ENCODE results near the gene FUT8.
"Not testable (repeated sequence)": the region's sequence is repeated elsewhere in the genome, so short reads cannot be mapped to it uniquely, and the experiment has no call there.

FUT8 gene

DNA sequence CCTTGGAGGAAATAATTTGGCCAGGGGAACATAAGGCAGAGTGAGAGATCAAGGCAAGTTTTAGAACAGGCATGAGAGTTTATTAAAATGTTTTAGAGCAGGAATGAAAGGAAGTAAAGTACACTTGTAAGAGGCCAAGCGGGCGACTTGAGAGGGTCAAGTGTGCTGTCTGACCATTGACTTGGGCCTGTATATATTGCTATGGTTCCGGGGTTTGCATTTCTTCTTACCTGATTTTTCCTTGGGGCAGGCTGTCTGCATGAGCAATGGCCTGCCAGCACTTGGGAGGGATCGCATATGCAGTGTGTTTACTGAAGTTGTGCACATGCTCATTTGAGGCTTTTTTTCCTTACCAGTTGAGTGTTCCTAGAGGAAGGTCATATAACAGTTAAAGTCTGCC lies 214.8 kb downstream of the FUT8 start:
- Histone ChIP-seq H3K27me3 (ENCODE audit: insufficient read depth, low read length, poor library complexity) (no peaks in the 10 kb centered on the region), H3K9ac (ENCODE audit: low read depth, low read length) (no peak overlapping the region), H3K79me2 (ENCODE audit: insufficient read depth, low read length) (peaks cover 4% of the 10 kb centered on the region), H3K9me3 (ENCODE audit: insufficient read depth, low read length, severe bottlenecking) (no peaks in the 10 kb centered on the region), H2AFZ (ENCODE audit: low read depth, low read length) (no peak overlapping the region), H4K20me1 (ENCODE audit: insufficient read depth, low read length) (no peaks in the 10 kb centered on the region), H3K4me3 (ENCODE audit: low read depth in 1 of 2, low read length in 2 of 2) (no peak overlapping the region), H3K27ac (ENCODE audit: low read length) (no peak overlapping the region), H3K36me3 (ENCODE audit: insufficient read depth, low read length) (peaks cover 53% of the 10 kb centered on the region), H3K4me2 (ENCODE audit: insufficient read depth, low read length) (no peak overlapping the region), H3K4me1 (ENCODE audit: insufficient read depth, low read length) (no peaks in the 10 kb centered on the region)
- no peak for DNase-seq
- TF ChIP-seq, protein P1, sequence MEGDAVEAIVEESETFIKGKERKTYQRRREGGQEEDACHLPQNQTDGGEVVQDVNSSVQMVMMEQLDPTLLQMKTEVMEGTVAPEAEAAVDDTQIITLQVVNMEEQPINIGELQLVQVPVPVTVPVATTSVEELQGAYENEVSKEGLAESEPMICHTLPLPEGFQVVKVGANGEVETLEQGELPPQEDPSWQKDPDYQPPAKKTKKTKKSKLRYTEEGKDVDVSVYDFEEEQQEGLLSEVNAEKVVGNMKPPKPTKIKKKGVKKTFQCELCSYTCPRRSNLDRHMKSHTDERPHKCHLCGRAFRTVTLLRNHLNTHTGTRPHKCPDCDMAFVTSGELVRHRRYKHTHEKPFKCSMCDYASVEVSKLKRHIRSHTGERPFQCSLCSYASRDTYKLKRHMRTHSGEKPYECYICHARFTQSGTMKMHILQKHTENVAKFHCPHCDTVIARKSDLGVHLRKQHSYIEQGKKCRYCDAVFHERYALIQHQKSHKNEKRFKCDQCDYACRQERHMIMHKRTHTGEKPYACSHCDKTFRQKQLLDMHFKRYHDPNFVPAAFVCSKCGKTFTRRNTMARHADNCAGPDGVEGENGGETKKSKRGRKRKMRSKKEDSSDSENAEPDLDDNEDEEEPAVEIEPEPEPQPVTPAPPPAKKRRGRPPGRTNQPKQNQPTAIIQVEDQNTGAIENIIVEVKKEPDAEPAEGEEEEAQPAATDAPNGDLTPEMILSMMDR (IDR thresholded peaks at IDR 0.05; ENCODE audit: borderline replicate concordance, extremely low read depth, low read length, poor library complexity, severe bottlenecking) = no peak
- TF ChIP-seq EZH2 (IDR thresholded peaks at IDR 0.05; ENCODE audit: borderline replicate concordance, low read depth, low read length, severe bottlenecking) = no peak
- no peak for ATAC-seq (ENCODE audit: insufficient read depth, low read depth)

DNA sequence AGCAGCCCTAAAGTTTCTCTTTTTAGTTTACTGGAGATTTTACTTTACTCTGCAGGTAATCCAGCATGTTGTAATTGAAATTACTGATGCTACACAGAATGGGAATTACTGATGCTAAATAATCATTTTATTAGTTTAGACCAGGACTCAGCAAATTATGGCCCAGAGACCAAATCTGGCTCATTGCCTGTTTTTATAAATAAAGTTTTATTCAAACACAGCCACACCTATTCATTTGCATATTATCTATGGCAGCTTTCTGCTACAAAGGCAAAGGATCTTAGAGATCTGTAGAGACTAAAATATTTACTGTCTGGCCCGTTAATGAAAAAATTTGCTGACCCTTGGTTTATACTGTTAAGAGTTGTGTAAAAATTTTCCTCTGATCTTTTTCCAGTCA lies 216.1 kb downstream of the FUT8 start:
- H3K36me3 ChIP-seq (ENCODE audit: insufficient read depth, low read length) = peaks cover 54% of the 10 kb centered on the region
- no peaks in the 10 kb centered on the region for H3K9me3 ChIP-seq (ENCODE audit: insufficient read depth, low read length, severe bottlenecking)
- no peaks in the 10 kb centered on the region for H4K20me1 ChIP-seq (ENCODE audit: insufficient read depth, low read length)
- no peak overlapping the region for H3K9ac ChIP-seq (ENCODE audit: low read depth, low read length)
- H3K79me2 ChIP-seq (ENCODE audit: insufficient read depth, low read length) = peaks cover 4% of the 10 kb centered on the region
- H3K4me2 ChIP-seq (ENCODE audit: insufficient read depth, low read length) = no peak overlapping the region
- no peak overlapping the region for H2AFZ ChIP-seq (ENCODE audit: low read depth, low read length)
- ATAC-seq (ENCODE audit: insufficient read depth, low read depth) (no peak), DNase-seq (no peak)
- no peak for TF ChIP-seq EZH2 (IDR thresholded peaks at IDR 0.05; ENCODE audit: borderline replicate concordance, low read depth, low read length, severe bottlenecking)
- TF ChIP-seq, protein P1 (IDR thresholded peaks at IDR 0.05; ENCODE audit: borderline replicate concordance, extremely low read depth, low read length, poor library complexity, severe bottlenecking) = no peak
- no peak overlapping the region for H3K27ac ChIP-seq (ENCODE audit: low read length)
- H3K4me3 ChIP-seq (ENCODE audit: low read depth in 1 of 2, low read length in 2 of 2) = no peak overlapping the region
- no peaks in the 10 kb centered on the region for H3K4me1 ChIP-seq (ENCODE audit: insufficient read depth, low read length)
- no peaks in the 10 kb centered on the region for H3K27me3 ChIP-seq (ENCODE audit: insufficient read depth, low read length, poor library complexity)

DNA sequence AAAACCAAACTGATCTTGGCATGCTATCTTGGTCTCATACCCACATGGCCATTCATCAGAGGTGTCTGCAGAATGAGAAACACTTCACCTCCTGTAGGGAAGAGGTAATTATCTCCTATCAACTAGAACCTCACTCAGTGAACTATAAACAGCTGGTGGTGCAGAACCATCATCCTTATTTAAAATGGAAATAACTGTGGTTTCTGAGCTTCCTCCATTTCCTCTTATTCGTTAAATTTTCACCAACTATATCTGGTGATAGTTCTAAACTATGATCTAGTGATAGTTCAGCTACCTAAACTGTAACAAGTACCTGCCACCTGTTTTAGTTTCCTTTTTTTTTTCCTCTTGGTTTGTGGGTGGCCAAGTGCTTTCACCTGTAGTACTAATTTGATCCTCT lies 218.5 kb downstream of the FUT8 start:
- Histone ChIP-seq H2AFZ (ENCODE audit: low read depth, low read length) (no peak overlapping the region), H3K4me1 (ENCODE audit: insufficient read depth, low read length) (no peaks in the 10 kb centered on the region), H3K9me3 (ENCODE audit: insufficient read depth, low read length, severe bottlenecking) (no peaks in the 10 kb centered on the region), H3K9ac (ENCODE audit: low read depth, low read length) (no peak overlapping the region), H3K79me2 (ENCODE audit: insufficient read depth, low read length) (peaks cover 12% of the 10 kb centered on the region), H3K4me3 (ENCODE audit: low read depth in 1 of 2, low read length in 2 of 2) (no peak overlapping the region), H3K36me3 (ENCODE audit: insufficient read depth, low read length) (peaks cover 52% of the 10 kb centered on the region), H3K27me3 (ENCODE audit: insufficient read depth, low read length, poor library complexity) (no peaks in the 10 kb centered on the region), H3K27ac (ENCODE audit: low read length) (no peak overlapping the region), H4K20me1 (ENCODE audit: insufficient read depth, low read length) (no peaks in the 10 kb centered on the region), H3K4me2 (ENCODE audit: insufficient read depth, low read length) (no peak overlapping the region)
- peak; percentile 14; the same call in 1 of the 3 replicates for ATAC-seq (ENCODE audit: insufficient read depth, low read depth)
- TF ChIP-seq, protein P1 (IDR thresholded peaks at IDR 0.05; ENCODE audit: borderline replicate concordance, extremely low read depth, low read length, poor library complexity, severe bottlenecking) = no peak
- TF ChIP-seq EZH2 (IDR thresholded peaks at IDR 0.05; ENCODE audit: borderline replicate concordance, low read depth, low read length, severe bottlenecking) = no peak
- DNase-seq = no peak

DNA sequence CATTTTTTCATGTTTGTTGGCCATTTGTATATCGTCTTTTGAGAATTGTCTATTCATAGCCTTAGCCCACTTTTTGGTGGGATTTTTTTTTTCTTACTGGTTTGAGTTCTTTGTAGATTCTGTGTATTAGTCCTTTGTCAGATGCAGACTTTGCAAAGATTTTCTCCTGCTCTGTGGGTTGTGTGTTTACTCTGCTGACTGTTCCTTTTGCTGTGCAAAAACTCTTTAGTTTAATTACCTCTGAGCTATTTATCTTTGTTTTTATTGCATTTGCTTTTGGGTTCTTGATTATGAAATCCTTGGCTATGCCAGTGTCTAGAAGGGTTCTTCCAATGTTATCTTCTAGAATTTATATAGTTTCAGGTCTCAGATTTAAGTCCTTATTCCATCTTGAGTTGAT lies 220.0 kb downstream of the FUT8 start:
- TF ChIP-seq, protein P1 (IDR thresholded peaks at IDR 0.05; ENCODE audit: borderline replicate concordance, extremely low read depth, low read length, poor library complexity, severe bottlenecking) = no peak
- no peak for TF ChIP-seq EZH2 (IDR thresholded peaks at IDR 0.05; ENCODE audit: borderline replicate concordance, low read depth, low read length, severe bottlenecking)
- 0 out of 2 replicates have a peak, but pooled peaks cover 5% of the 10 kb centered on the region for H3K4me1 ChIP-seq (ENCODE audit: insufficient read depth, low read length)
- no peak overlapping the region for H3K9ac ChIP-seq (ENCODE audit: low read depth, low read length)
- H3K27me3 ChIP-seq (ENCODE audit: insufficient read depth, low read length, poor library complexity) = no peaks in the 10 kb centered on the region
- H3K27ac ChIP-seq (ENCODE audit: low read length) = no peak overlapping the region
- H2AFZ ChIP-seq (ENCODE audit: low read depth, low read length) = no peak overlapping the region
- no peak for ATAC-seq (ENCODE audit: insufficient read depth, low read depth)
- no peak for DNase-seq
- H4K20me1 ChIP-seq (ENCODE audit: insufficient read depth, low read length) = no peaks in the 10 kb centered on the region
- no peaks in the 10 kb centered on the region for H3K9me3 ChIP-seq (ENCODE audit: insufficient read depth, low read length, severe bottlenecking)
- peaks cover 48% of the 10 kb centered on the region for H3K36me3 ChIP-seq (ENCODE audit: insufficient read depth, low read length)
- peaks cover 18% of the 10 kb centered on the region; the same call in 1 of the 2 replicates for H3K79me2 ChIP-seq (ENCODE audit: insufficient read depth, low read length)
- no peak overlapping the region for H3K4me3 ChIP-seq (ENCODE audit: low read depth in 1 of 2, low read length in 2 of 2)
- no peak overlapping the region for H3K4me2 ChIP-seq (ENCODE audit: insufficient read depth, low read length)

DNA sequence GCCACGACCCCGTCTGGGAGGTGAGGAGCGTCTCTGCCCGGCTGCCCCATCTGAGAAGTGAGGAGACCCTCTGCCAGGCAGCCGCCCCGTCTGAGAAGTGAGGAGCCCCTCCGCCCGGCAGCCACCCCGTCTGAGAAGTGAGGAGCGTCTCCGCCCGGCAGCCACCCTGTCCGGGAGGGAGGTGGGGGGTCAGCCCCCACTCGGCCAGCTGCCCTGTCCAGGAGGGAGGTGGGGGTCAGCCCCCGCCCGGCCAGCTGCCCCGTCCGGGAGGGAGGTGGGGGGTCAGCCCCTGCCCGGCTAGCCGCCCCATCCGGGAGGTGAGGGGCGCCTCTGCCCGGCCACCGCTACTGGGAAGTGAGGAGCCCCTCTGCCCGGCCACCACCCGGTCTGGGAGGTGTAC lies 221.1 kb downstream of the FUT8 start:
- H3K4me3 ChIP-seq (ENCODE audit: low read depth in 1 of 2, low read length in 2 of 2); H3K4me2 ChIP-seq (ENCODE audit: insufficient read depth, low read length); H3K9me3 ChIP-seq (ENCODE audit: insufficient read depth, low read length, severe bottlenecking); H3K27me3 ChIP-seq (ENCODE audit: insufficient read depth, low read length, poor library complexity); H3K4me1 ChIP-seq (ENCODE audit: insufficient read depth, low read length); H2AFZ ChIP-seq (ENCODE audit: low read depth, low read length); H3K9ac ChIP-seq (ENCODE audit: low read depth, low read length); H4K20me1 ChIP-seq (ENCODE audit: insufficient read depth, low read length); ATAC-seq (ENCODE audit: insufficient read depth, low read depth); H3K27ac ChIP-seq (ENCODE audit: low read length); DNase-seq: not testable (repeated sequence)
- Histone ChIP-seq H3K36me3 (ENCODE audit: insufficient read depth, low read length) (peaks cover 41% of the 10 kb centered on the region), H3K79me2 (ENCODE audit: insufficient read depth, low read length) (peaks cover 18% of the 10 kb centered on the region; the same call in 1 of the 2 replicates)

Data from DND-41 (cell line).